GM18951 (cell line): ENCODE measurements around the gene CALHM4.
"Not testable (repeated sequence)": the region's sequence is repeated elsewhere in the genome, so short reads cannot be mapped to it uniquely, and the experiment has no call there.

Source experiments
- POLR2A ChIP-seq: IDR thresholded peaks from 4 replicates; pipeline ENCODE4 v1.6.1; 2011; ENCODE audit warnings: mild to moderate bottlenecking; ENCODE audit not compliant: insufficient read length, insufficient read depth; ENCODE audit errors: extremely low read depth
- in situ Hi-C: fragments of 300-500 bp; cut with MboI; formaldehyde crosslinking; loops from one replicate; pipeline ENCODE4 v1.12.0; 2022; ENCODE audit warnings: low sequenced_read_pairs, mixed read lengths, inconsistent platforms; ENCODE audit not compliant: unreplicated experiment

The CALHM4 gene

DNA sequence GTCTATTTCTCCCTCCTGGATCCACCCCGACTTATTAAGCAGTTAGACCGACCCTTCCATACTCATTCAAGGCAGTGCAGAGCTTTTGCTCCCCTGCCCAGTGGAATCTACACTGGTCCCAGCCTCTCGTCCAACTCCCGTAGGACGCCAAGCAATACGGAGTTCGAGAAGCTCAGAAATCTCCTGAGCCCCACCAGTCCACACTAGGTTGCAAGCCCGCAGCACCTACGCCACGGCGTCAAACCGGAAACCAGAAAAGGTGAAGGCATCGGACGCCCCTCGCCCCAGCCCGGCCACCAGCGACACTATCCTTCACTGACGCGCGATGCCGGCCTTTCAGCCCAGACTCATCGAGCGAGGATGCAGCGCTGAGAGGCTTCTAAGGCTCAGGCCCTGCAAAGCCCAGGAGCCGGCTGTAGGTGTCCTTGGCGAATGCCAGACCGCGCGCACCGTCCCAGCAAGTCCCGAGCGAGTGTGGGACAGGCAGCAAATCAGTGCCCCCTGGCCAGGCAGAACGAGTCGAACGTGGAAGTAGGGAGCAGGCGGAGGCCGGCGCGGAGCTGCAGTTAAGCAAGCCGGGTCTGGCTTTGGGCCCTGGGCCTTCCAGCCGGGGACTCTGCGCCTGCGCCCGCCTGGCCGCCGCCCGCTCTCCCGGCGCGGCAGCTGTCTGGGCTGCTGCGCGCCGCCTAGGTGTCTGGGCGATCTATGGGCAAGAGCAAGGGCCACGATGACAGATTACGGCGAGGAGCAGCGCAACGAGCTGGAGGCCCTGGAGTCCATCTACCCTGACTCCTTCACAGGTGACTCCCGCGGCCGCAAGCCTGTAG lies 17.5 kb downstream of the CALHM4 start, which contains the start of gene RWDD1:
Gene RWDD1, plus strand, starts transcription at position 649 of the 827 bp plus-strand sequence. Its CDS starts 79 bp downstream, at position 728.
- peak; percentile 89 for TF ChIP-seq POLR2A
- in situ Hi-C loops: loop anchor here (25.0 kb wide), 1 partner anchor 559 kb away; no protein-coding TSS in a partner anchor

DNA sequence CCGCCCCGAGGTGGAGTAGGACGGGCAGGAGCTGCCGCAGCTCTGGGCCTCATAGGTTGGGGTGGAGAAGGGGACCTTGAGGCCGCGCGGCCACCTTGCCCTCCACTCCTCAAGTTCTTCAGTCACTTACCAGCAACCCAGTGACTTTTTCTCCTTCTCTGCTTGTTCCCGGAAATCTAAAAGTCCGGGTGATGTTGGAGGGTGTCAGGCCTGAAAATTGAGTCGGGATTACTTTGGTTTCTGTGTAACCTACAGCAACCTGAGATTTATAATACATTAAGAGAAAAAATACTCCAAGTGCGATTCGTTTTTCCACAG lies 18.1 kb downstream of the CALHM4 start:
- no peak for TF ChIP-seq POLR2A
- in situ Hi-C loops: loop anchor here (25.0 kb wide), 1 partner anchor 559 kb away; no protein-coding TSS in a partner anchor

DNA sequence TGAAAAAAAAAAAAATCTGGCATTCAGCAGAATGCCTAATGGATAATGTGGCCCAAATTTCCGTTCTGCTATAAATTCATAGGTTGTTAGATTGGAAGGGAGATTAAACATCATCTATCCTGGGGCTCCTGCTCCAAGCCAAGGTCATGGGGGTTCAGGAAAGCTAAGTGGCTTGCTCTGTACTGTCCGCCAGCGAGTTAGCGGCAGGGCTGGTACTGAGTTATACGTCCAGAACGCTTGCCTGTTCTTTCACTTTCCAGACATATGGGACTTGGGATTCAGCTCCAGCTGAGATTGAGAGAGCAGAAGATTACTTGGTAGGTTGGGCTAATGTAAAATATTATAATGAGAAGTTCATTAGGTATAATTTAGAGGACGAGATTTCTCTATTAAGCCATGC lies 18.6 kb downstream of the CALHM4 start:
- in situ Hi-C loops: loop anchor here (25.0 kb wide), 1 partner anchor 560 kb away; no protein-coding TSS in a partner anchor
- no peak for TF ChIP-seq POLR2A

DNA sequence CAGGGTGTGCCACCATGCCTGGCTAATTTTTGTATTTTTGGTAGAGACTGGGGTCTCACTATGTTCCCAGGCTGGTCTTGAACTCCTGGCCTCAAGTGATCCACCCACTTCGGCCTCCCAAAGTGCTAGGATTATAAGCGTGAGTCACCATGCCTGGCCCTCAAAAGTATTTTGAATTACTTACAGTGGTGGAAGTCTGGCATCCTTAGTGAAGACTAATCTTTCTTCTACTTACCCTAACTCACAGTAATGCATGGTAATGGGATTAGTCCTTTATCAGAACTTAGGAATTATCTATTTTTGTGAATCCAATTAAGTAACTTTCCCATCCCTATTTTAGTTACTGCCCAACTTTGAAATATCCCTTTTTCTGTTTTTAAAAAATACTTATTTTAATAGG lies 21.7 kb downstream of the CALHM4 start:
- in situ Hi-C loops: no loop called here
- TF ChIP-seq POLR2A: no peak

DNA sequence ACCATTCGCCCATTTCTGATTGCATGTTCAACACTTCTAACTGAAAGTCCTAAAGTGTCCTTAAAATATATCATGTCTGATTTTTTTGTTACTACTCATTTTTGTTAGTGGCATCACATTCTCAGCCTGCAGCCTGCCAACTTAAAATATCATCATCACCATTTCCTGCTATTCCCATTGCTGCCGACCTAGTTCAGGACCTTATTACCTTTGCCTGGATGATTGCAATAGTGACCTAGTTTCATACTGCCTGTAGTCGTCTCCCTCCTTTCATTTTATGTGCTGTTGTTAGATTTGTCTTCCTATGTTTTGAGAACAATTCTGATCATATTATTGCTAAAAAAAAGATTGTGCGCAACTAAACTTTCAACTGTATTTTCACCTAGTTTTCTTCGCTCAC lies 23.9 kb downstream of the CALHM4 start:
- no peak for TF ChIP-seq POLR2A
- in situ Hi-C loops: no loop called here

DNA sequence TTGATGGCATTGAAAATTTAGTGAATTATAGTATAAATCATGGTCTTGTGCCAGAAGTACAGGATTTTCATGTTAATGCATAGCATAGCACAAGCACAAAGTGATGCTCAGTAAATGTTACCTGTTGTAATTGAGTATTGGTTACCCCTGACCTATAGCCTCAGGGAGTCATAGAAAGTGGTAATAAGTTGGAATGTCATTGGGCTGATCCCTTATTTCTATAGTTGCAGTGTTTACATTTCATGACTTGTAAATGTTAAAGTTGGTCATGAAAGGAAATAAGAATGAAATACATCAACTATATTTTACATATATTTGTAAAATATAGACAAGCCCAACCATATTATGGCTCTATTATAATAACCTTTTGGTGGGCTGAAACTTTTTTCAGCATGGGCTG lies 24.8 kb downstream of the CALHM4 start:
- TF ChIP-seq POLR2A: no peak
- in situ Hi-C loops: no loop called here

DNA sequence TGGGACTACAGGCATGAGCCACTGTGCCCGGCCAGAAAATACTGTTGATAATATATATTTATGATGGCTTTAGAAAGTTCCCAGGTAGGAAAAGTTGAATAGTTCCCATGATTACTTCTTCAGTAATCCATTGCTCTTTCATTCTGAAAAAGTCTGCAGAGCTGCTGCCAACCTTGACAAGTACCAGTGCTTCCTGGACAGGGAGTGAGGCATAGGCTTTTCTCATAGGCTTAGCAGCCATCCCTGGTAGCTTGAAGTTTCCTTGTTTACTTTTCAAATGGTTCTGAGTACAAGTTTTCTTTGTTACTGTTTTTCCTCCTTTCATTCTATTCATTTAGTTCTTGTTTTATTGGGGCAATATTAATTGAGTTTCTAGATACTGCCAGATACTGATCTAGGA lies 25.6 kb downstream of the CALHM4 start:
- TF ChIP-seq POLR2A: no peak

DNA sequence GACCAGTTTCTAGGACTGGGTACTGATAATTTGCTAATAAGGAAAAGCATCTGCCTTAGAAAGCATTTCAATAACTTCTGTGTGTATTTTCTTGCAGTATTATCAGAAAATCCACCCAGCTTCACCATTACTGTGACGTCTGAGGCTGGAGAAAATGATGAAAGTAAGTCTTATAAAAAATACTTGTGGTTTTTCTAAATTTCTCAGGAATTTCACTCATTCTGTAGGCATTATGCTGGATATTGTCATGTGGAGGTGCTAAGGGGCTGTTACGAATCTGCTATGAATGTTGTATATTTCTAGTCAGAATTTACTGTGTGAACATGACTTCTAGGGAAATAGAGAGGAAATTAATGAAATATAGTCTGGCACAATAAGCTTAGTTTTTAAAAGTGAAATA lies 26.6 kb downstream of the CALHM4 start:
- in situ Hi-C loops: no loop called here
- no peak for TF ChIP-seq POLR2A

More for the DNA sequence above, 25.6 kb downstream of the CALHM4 start:
- in situ Hi-C loops: no loop called here

DNA sequence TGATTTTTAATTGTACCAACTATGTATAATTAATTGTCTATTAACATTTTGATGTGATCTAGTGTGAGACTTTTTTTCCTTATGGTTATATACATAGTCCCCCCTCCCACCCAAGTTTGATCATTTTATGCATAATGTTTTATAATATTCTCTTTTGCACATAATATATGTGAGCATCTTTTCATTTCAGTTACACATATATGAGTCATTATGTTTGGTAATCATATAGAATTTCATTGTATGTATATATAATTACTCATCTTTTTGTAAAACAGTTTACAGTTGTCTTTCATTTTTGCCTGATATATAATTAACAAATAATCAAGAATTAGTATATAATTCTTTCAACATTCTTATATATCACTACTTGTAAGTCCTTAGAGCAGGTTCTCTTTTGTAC lies 32.7 kb downstream of the CALHM4 start:
- in situ Hi-C loops: no loop called here
- no peak for TF ChIP-seq POLR2A

DNA sequence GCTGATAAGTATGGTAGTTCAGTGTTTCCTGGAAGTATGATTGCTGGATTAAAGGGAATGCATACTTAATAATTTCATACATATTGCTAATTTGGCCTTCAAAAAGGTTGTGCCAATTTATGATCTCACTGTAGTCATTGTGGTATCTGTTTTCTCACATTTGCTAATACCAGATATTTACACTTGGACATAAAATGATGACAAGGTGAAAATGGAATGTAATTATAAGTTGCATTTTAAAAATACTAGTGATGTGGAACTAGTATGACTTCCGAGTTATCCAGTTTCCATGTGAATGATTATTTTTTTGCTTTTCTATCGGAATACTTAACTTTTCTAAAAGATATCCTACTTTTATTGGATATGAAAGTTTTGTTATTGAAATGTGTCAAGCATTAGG lies 33.2 kb downstream of the CALHM4 start:
- in situ Hi-C loops: no loop called here
- TF ChIP-seq POLR2A: no peak

DNA sequence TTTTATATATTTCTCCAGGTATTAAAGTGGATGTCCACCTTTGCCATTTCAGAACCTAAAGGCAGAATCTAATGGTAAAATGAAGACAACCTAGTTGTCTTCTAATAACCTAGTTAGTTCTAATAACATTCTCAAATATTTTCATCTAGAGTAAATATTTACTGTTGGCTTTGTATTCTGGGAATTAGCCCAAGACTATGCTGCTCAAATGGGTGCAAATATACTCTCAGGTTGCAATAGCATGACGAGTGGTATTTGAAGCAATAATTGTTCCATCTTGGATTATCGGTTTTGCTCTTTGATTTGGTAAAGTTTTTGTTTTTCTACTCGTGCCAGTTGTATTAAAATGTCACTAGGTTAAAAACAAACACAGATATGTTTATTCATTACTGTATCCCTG lies 41.7 kb downstream of the CALHM4 start:
- no peak for TF ChIP-seq POLR2A
- in situ Hi-C loops: no loop called here

DNA sequence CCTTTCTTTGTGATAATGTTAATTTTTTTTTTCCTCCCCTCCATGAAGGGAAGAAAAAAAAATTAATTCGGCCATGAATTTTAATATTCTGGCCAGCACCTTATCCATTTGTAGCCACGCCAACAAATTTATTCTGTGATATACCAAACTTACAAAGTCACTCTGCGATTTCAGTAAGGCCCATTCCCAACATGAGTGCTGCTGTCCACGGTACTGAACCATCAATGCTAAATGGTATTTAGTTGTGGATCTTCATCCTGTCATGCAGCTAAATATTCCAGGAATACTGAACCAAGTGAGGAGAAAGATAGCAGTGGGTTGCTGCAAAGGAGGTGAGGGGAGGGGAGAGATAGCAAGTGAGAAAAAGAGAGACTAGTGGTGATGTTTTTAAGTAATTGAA lies 43.3 kb downstream of the CALHM4 start:
- TF ChIP-seq POLR2A: no peak

DNA sequence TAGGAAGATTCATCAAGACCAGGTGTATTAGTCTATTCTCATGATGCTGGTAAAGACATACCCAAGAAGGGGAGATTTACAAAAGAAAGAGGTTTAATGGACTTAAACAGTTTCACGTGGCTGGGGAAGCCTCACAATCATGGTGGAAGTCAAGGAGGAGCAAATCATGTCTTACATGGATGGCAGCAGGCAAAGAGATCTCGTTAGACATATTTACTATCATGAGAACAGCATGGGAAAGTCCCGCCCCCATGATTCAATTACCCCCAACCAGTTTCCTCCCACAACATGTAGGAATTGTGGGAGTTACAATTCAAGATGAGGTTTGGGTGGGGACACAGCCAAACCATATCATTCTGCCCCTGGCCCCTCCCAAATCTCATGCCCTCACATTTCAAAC lies 50.4 kb downstream of the CALHM4 start:
- in situ Hi-C loops: not testable (repeated sequence)

More for the DNA sequence above, 43.3 kb downstream of the CALHM4 start:
- in situ Hi-C loops: no loop called here

DNA sequence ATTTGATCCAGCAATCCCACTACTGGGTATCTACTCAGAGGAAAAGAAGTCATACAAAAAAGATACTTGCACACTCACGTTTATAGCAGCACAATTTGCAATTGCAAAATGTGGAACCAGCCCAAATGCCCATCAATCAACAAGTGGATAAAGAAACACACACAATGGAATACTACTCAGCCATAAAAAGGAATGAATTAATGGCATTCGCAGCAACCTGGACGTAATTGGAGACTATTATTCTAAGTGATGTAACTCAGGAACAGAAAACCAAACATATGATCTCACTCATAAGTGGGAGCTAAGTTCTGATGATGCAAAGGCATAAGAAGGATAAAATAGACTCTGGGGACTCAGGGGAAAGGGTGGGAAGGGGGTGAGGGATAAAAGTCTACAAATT lies 51.3 kb downstream of the CALHM4 start:
- in situ Hi-C loops: not testable (repeated sequence)
